ENCODE measurements around the gene CGNL1.

Gene CGNL1

DNA sequence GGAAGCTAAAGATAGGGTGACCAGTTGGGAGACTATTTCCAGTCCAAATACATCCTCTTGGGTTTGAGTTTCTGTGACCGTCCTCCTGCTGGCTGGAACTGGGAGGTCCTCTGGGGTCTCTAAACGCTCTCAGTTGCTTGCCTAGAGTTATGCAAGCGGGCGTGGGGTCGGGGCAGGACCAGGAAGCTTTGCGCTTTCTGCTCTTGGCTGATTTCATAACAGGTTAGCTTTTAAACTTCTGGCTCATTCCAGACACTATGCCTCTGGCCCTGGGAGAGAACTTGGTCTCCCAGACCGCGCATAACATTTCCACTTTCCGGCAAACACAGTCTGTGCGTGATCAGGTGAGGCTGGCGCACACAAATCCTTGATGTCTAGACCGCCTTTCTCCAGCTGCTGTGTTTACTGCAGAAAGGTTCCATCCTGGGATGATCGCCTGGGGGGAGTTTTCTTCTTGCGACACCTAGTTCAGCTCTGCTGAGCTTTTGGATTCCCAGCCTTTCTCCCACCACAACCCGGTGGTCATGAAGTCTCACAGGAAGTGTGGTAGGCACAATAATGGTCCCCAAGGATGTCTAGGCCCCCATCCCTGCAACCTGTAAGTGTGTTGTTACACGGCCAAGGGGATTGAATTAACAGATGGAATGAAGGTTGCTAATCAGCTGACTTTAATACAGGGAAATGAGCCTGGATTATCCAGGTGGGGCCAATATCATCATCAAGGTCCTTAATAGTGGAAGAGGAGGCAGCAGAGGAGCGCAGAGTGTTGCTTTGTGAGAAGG lies 23.6 kb upstream of the CGNL1 start:
- WGBS, 2 experiments, result 97% methylated on average over 17 of the region's 17 CpGs
- H3K27me3 ChIP-seq (ENCODE audit: control insufficient read depth, insufficient read depth, low read length, poor library complexity, severe bottlenecking), result no peaks in the 10 kb centered on the region
- H3K36me3 ChIP-seq (ENCODE audit: control insufficient read depth, insufficient read depth, low read length), result no peaks in the 10 kb centered on the region
- H3K4me1 ChIP-seq (ENCODE audit: control insufficient read depth, insufficient read depth, low read length), result peaks cover 14% of the 10 kb centered on the region
- no peak overlapping the region for H3K27ac ChIP-seq (ENCODE audit: insufficient read depth, low read depth, low read length, poor library complexity, severe bottlenecking)
- no peaks in the 10 kb centered on the region for H3K9me3 ChIP-seq (ENCODE audit: control insufficient read depth, low read length)
- H3K4me3 ChIP-seq (ENCODE audit: insufficient read depth, low read depth, low read length), result no peak overlapping the region

DNA sequence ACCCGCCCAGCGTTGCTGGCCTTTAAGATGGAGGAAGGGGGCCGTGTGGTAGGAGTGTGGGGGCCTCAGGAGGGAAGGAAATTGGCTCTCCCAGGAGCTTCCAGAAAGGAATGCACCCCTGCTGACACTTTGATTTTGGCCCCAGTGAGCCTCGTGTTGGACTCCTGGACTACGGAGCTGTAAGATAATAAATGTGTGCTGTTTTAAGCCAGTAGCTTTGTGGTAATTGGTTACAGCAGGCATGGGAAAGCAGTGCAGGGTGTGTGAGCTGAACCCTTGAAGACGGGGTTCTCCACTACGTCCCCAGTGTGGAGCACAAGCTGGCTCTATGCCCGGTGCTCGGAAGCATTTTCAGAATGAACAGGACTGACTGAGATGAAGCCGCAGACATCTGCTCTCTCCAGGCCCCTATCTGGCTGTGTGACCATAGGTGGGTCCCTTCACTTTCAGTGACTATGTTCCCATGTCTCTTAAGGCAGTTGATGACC lies 22.9 kb upstream of the CGNL1 start:
- 82 to 84% methylated on average over 10 of the region's 10 CpGs for WGBS, 2 experiments
- Histone ChIP-seq H3K36me3 (ENCODE audit: control insufficient read depth, insufficient read depth, low read length) (no peaks in the 10 kb centered on the region), H3K4me3 (ENCODE audit: insufficient read depth, low read depth, low read length) (no peak overlapping the region), H3K27me3 (ENCODE audit: control insufficient read depth, insufficient read depth, low read length, poor library complexity, severe bottlenecking) (no peaks in the 10 kb centered on the region), H3K4me1 (ENCODE audit: control insufficient read depth, insufficient read depth, low read length) (peaks cover 14% of the 10 kb centered on the region), H3K27ac (ENCODE audit: insufficient read depth, low read depth, low read length, poor library complexity, severe bottlenecking) (no peak overlapping the region), H3K9me3 (ENCODE audit: control insufficient read depth, low read length) (no peaks in the 10 kb centered on the region)

DNA sequence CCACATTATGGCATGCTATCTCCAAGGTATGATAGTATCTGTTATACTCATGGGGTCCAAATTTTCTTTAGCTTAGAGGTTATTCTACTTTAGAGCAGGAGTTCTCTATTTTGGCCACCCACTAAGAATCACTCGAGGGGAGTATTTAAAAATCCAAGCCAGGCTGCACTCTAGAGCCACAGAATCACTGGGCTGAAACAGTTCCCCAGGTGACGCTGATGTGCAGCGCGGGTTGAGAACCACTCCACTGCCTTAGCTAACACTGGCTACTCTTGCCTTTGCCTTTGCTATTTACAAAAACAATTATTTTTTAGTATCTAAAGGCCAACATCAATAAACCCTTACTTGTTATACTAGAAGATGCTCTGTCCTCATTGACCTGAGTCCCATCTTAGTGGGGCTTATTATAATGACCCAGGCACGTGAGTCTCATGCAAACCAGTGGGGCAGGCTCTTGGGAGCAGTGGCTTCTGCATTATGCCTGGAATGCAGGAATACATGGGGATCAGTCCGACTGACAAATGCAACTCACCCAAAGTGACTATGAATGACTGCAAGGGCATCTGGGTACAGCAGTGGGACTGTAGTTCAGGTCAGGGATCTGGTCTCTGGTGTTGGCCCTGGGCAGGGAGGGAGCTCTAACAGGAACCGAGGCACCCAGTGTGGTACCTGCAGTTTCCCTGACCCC lies 21.7 kb upstream of the CGNL1 start:
- Histone ChIP-seq H3K4me1 (ENCODE audit: control insufficient read depth, insufficient read depth, low read length) (peaks cover 14% of the 10 kb centered on the region), H3K36me3 (ENCODE audit: control insufficient read depth, insufficient read depth, low read length) (no peaks in the 10 kb centered on the region), H3K4me3 (ENCODE audit: insufficient read depth, low read depth, low read length) (no peak overlapping the region), H3K9me3 (ENCODE audit: control insufficient read depth, low read length) (no peaks in the 10 kb centered on the region), H3K27me3 (ENCODE audit: control insufficient read depth, insufficient read depth, low read length, poor library complexity, severe bottlenecking) (no peaks in the 10 kb centered on the region), H3K27ac (ENCODE audit: insufficient read depth, low read depth, low read length, poor library complexity, severe bottlenecking) (no peak overlapping the region)
- WGBS, 2 experiments, result 77 to 86% methylated on average over 6 to 7 of the region's 7 CpGs

DNA sequence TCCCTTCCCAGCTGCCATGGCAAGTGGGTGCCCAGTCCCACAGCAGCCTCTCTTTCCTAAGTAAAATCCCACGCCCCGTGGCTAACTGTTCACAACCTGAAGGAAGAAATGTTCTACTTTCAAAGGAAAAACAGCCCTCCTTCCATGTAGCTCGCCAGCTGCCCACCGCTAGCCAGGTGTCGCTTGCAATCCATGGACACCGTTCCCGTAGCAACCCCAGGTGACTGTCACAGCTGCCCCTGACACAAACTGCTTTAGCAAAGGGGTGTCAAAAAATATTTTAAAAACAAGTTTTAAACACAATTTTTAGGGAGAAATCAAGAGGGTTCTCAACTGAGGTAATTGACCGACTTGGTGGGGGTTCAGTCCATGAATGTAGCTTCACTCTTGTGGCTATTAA lies 21.0 kb upstream of the CGNL1 start:
- H3K36me3 ChIP-seq (ENCODE audit: control insufficient read depth, insufficient read depth, low read length), result no peaks in the 10 kb centered on the region
- H3K27me3 ChIP-seq (ENCODE audit: control insufficient read depth, insufficient read depth, low read length, poor library complexity, severe bottlenecking), result no peaks in the 10 kb centered on the region
- peaks cover 14% of the 10 kb centered on the region for H3K4me1 ChIP-seq (ENCODE audit: control insufficient read depth, insufficient read depth, low read length)
- H3K27ac ChIP-seq (ENCODE audit: insufficient read depth, low read depth, low read length, poor library complexity, severe bottlenecking), result no peak overlapping the region
- H3K4me3 ChIP-seq (ENCODE audit: insufficient read depth, low read depth, low read length), result no peak overlapping the region
- H3K9me3 ChIP-seq (ENCODE audit: control insufficient read depth, low read length), result no peaks in the 10 kb centered on the region
- 94 to 96% methylated on average over 8 of the region's 8 CpGs for WGBS, 2 experiments

DNA sequence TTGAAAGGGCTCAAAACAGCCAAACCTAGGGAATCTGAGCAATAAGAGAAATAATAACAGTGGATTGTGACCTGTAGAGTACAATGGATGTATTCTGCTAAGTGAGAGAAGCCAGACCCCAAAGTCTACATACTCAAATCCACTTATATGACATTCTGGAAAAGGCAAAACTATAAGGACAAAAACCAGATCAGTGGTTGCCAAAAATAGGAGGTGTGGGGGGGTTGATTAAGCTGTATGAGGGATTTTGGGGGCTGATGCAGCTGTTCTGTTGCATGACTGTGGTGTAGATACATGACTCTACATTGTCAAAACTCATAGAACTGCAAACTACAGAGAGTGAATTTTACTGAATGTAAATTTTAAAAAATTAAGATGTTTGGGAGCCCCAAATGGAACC lies 20.1 kb upstream of the CGNL1 start:
- H3K9me3 ChIP-seq (ENCODE audit: control insufficient read depth, low read length), result no peaks in the 10 kb centered on the region
- H3K4me3 ChIP-seq (ENCODE audit: insufficient read depth, low read depth, low read length), result no peak overlapping the region
- H3K4me1 ChIP-seq (ENCODE audit: control insufficient read depth, insufficient read depth, low read length), result peaks cover 14% of the 10 kb centered on the region
- no peaks in the 10 kb centered on the region for H3K36me3 ChIP-seq (ENCODE audit: control insufficient read depth, insufficient read depth, low read length)
- no peak overlapping the region for H3K27ac ChIP-seq (ENCODE audit: insufficient read depth, low read depth, low read length, poor library complexity, severe bottlenecking)
- H3K27me3 ChIP-seq (ENCODE audit: control insufficient read depth, insufficient read depth, low read length, poor library complexity, severe bottlenecking), result no peaks in the 10 kb centered on the region

DNA sequence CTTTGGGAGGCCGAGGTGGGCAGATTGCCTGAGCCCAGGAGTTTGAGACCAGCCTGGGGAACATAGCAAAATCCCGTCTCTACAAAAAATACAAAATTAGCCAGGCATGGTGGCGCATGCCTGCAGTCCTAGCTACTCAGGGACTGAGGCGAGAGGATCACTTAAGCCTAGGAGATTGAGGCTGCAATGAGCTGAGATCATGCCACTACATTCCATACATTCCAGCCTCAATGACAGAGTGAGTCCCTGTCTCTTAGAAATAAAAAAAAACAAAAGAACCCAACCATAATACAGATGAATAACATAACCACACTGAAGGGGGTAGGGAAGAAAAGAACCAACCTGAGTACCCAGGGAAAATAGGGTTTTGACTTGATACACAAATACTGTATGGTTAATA lies 19.7 kb upstream of the CGNL1 start:
- Histone ChIP-seq H3K4me3 (ENCODE audit: insufficient read depth, low read depth, low read length) (no peak overlapping the region), H3K36me3 (ENCODE audit: control insufficient read depth, insufficient read depth, low read length) (no peaks in the 10 kb centered on the region), H3K27me3 (ENCODE audit: control insufficient read depth, insufficient read depth, low read length, poor library complexity, severe bottlenecking) (no peaks in the 10 kb centered on the region), H3K4me1 (ENCODE audit: control insufficient read depth, insufficient read depth, low read length) (peaks cover 14% of the 10 kb centered on the region), H3K9me3 (ENCODE audit: control insufficient read depth, low read length) (no peaks in the 10 kb centered on the region), H3K27ac (ENCODE audit: insufficient read depth, low read depth, low read length, poor library complexity, severe bottlenecking) (peak overlapping the region; percentile 0)
- WGBS, 2 experiments, result 45 to 60% methylated on average over 4 of the region's 4 CpGs

DNA sequence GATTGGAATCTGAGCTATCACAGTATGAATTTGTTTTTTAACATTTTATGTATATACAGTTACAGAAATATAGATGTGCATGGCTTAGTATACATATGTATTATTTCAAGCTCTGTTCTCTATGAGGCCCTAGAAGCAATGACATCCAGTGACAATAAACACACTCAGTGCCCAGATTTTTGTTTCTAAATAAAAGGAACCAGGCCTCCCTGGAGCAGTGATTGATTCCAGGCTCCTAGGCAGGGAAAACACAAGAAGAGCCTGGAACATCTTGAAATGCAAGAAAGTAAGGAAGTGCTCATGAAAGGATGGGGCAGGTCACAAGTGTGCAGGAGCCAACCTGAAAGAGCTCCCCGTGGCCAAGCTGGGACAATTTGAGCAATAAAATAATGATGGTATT lies 18.5 kb upstream of the CGNL1 start:
- WGBS, 2 experiments, result 80% methylated on average over 1 of the region's 1 CpG; no CpG with 5 or more reads in 1 of the 2 experiments
- no peak overlapping the region for H3K27ac ChIP-seq (ENCODE audit: insufficient read depth, low read depth, low read length, poor library complexity, severe bottlenecking)
- H3K9me3 ChIP-seq (ENCODE audit: control insufficient read depth, low read length), result no peaks in the 10 kb centered on the region
- H3K4me1 ChIP-seq (ENCODE audit: control insufficient read depth, insufficient read depth, low read length), result peaks cover 14% of the 10 kb centered on the region
- H3K4me3 ChIP-seq (ENCODE audit: insufficient read depth, low read depth, low read length), result no peak overlapping the region
- H3K36me3 ChIP-seq (ENCODE audit: control insufficient read depth, insufficient read depth, low read length), result no peaks in the 10 kb centered on the region
- H3K27me3 ChIP-seq (ENCODE audit: control insufficient read depth, insufficient read depth, low read length, poor library complexity, severe bottlenecking), result no peaks in the 10 kb centered on the region

DNA sequence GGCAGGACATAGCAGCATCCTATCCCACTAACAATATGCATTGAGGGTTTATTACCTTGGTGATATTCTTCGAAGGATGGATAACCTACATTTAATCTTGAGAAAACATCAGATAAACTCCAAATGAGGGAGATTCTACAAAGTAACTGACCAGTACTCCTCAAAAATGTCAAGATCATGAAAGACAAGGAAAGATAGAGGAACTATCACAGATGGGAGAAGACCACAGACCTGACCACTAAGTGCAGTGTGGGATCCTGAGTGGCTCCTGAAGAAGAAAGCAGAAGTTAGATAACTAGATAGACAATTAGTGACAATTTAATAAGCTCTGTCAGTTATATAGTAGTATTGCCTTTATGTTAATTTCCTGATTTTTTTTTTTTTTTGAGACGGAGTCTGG lies 17.7 kb upstream of the CGNL1 start:
- no peak overlapping the region for H3K4me3 ChIP-seq (ENCODE audit: insufficient read depth, low read depth, low read length)
- H3K27ac ChIP-seq (ENCODE audit: insufficient read depth, low read depth, low read length, poor library complexity, severe bottlenecking), result no peak overlapping the region
- H3K9me3 ChIP-seq (ENCODE audit: control insufficient read depth, low read length), result no peaks in the 10 kb centered on the region
- 95 to 100% methylated on average over 1 to 2 of the region's 2 CpGs for WGBS, 2 experiments
- no peaks in the 10 kb centered on the region for H3K27me3 ChIP-seq (ENCODE audit: control insufficient read depth, insufficient read depth, low read length, poor library complexity, severe bottlenecking)
- H3K4me1 ChIP-seq (ENCODE audit: control insufficient read depth, insufficient read depth, low read length), result peaks cover 14% of the 10 kb centered on the region
- H3K36me3 ChIP-seq (ENCODE audit: control insufficient read depth, insufficient read depth, low read length), result no peaks in the 10 kb centered on the region

DNA sequence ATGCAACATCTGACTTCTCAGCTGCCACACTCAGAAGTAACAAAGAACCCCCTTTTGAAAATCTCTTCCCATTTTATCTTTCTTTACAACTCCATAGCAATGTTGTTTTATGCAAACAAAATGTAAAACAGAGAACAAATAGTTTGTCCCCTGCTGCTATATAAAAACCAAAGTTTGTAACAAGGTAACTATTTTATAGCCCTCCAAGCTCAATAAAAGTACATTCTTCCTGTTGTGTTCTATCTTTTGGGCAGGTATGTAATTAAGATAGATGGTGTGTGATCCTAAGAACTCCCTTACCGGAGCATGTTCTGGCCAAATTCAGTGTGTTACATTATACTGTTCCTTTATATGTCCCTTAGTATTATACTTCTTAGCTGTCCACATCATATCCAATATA lies 12.6 kb upstream of the CGNL1 start:
- Histone ChIP-seq H3K27me3 (ENCODE audit: control insufficient read depth, insufficient read depth, low read length, poor library complexity, severe bottlenecking) (no peaks in the 10 kb centered on the region), H3K36me3 (ENCODE audit: control insufficient read depth, insufficient read depth, low read length) (no peaks in the 10 kb centered on the region), H3K4me1 (ENCODE audit: control insufficient read depth, insufficient read depth, low read length) (no peaks in the 10 kb centered on the region), H3K9me3 (ENCODE audit: control insufficient read depth, low read length) (no peaks in the 10 kb centered on the region), H3K27ac (ENCODE audit: insufficient read depth, low read depth, low read length, poor library complexity, severe bottlenecking) (no peak overlapping the region), H3K4me3 (ENCODE audit: insufficient read depth, low read depth, low read length) (no peak overlapping the region)
- WGBS, 2 experiments, result 92 to 100% methylated on average over 1 of the region's 1 CpG

DNA sequence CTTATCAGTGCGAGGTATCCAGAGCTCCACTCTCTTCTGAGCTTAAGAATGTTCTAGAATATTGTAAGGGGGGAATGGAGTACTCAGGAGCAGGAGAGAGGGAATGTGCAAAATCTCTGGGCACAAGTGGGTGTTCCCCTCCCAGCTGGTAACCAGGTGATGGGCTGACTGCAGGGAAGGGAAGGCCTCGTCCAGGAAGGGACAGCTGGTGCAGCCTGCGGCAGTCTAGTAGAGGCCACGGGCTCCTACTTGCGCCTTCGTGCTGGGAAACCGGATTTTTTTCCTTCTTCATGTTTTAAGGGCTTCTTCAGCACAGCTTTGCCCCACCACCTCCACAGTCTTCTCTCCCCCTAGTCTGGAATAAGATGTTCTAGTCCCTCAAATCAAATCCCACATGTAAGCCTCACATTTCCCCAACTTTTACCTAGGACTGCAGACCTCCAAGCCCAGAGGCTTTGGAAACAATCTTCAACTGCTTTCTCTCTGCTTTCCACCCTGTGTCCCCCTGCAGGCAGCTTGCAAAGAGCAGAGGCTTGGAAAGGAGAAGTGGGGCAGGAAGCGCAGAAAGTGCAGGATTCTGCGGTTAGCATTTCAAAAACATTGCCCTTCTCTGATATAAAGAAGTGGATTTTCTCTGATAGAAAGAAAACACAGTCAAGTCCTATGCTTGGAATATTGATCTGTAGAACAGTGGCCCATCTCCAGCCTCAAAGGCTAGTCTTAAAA lies 11.9 kb upstream of the CGNL1 start:
- H3K4me1 ChIP-seq (ENCODE audit: control insufficient read depth, insufficient read depth, low read length), result no peaks in the 10 kb centered on the region
- H3K27ac ChIP-seq (ENCODE audit: insufficient read depth, low read depth, low read length, poor library complexity, severe bottlenecking), result no peak overlapping the region
- H3K27me3 ChIP-seq (ENCODE audit: control insufficient read depth, insufficient read depth, low read length, poor library complexity, severe bottlenecking), result no peaks in the 10 kb centered on the region
- no peak overlapping the region for H3K4me3 ChIP-seq (ENCODE audit: insufficient read depth, low read depth, low read length)
- no peaks in the 10 kb centered on the region for H3K36me3 ChIP-seq (ENCODE audit: control insufficient read depth, insufficient read depth, low read length)
- WGBS, 2 experiments, result 72 to 74% methylated on average over 9 of the region's 9 CpGs
- no peaks in the 10 kb centered on the region for H3K9me3 ChIP-seq (ENCODE audit: control insufficient read depth, low read length)

Measured in ectodermal cell (in vitro differentiated cells).